Measurements from ENCODE around the gene CALML4. TPM values are rescaled to one million over a fixed set of nuclear protein-coding genes. Genes with fewer than 3 reads are reported as not detected.

The CALML4 gene
- total and polyA plus RNA-seq, 8 donors, result 1.5 to 31.4 (median 5.6) TPM

GRCh38 chr15:68197170-68197492, 8.0 kb downstream of the CALML4 start:
- Histone ChIP-seq H3K9me3 (no peaks in the 10 kb centered on the region), H3K36me3 (peaks cover 0 to 8% (median 0%) of the 10 kb centered on the region in 3 donors), H3K27ac (no peak overlapping the region), H3K4me1 (peaks cover 0 to 5% (median 0%) of the 10 kb centered on the region in 3 donors), H3K27me3 (no peaks in the 10 kb centered on the region), H3K4me3 (no peak overlapping the region)
- DNase-seq, result no peak
- intact Hi-C loops (cut with DNase I), result no loop called here
- WGBS, 2 donors, result 95% methylated on average over 7 to 8 of the region's 8 CpGs
- FAIRE-seq, result no peak
- ATAC-seq, result no peak
- TF ChIP-seq CTCF (IDR thresholded peaks at IDR 0.05), result no peak

GRCh38 chr15:68196445-68197169, 8.5 kb downstream of the CALML4 start:
- Histone ChIP-seq H3K36me3 (peaks cover 0 to 8% (median 0%) of the 10 kb centered on the region in 3 donors), H3K27ac (no peak overlapping the region), H3K4me1 (peaks cover 0 to 5% (median 0%) of the 10 kb centered on the region in 3 donors), H3K27me3 (no peaks in the 10 kb centered on the region), H3K4me3 (no peak overlapping the region), H3K9me3 (no peaks in the 10 kb centered on the region)
- 88 to 89% methylated on average over 17 of the region's 17 CpGs for WGBS, 2 donors
- no peak for DNase-seq
- no peak for TF ChIP-seq CTCF (IDR thresholded peaks at IDR 0.05)
- no peak for ATAC-seq
- intact Hi-C loops (cut with DNase I), result no loop called here
- FAIRE-seq, result no peak

GRCh38 chr15:68195336-68196112, 9.6 kb downstream of the CALML4 start:
- Histone ChIP-seq H3K9me3 (no peaks in the 10 kb centered on the region), H3K27ac (peak overlapping the region in 1 of 4 donors; percentile 5), H3K4me1 (peaks cover 0 to 5% (median 0%) of the 10 kb centered on the region in 3 donors), H3K4me3 (no peak overlapping the region), H3K36me3 (peaks cover 0 to 8% (median 0%) of the 10 kb centered on the region in 3 donors), H3K27me3 (no peaks in the 10 kb centered on the region)
- intact Hi-C loops (cut with DNase I), result no loop called here
- DNase-seq (no peak), FAIRE-seq (no peak), ATAC-seq (no peak)
- 90 to 98% methylated on average over 8 of the region's 8 CpGs for WGBS, 2 donors
- no peak for TF ChIP-seq CTCF (IDR thresholded peaks at IDR 0.05)

DNA sequence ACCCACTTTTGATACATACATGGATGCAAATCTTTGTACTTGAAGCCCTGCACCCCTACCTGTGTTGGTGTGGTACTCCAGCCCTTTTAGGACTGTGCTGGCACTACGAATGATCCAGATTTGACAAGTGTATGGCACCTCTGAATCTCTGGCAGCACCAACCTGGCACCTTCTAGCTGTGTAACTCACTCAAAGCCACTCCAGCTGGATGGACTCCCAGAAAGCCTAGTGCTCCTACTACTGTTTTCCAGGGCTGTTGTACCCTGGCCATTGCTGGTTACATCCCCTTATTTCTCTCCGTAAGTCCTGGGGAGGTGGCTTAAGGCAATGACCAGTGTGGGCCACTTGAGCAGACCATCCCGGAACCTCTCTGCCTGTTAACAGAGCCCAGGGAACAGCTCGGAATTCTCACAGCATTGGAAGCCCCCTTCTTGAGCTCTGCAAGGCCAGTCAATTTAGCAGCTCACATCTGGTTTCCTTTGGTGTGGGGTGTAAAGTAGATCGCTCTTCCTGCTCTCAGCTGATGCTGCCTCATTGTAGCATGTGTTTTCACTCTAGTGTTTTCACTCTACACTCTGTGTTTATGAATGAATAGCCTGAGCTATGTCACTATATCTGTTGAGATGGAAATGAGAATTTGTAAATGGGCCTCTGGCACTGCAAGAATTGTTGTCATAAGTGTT, 12.2 kb downstream of the CALML4 start:
- no peak for ATAC-seq
- H3K9me3 ChIP-seq, result no peaks in the 10 kb centered on the region
- no peak overlapping the region for H3K27ac ChIP-seq
- H3K36me3 ChIP-seq, result peaks cover 0 to 8% (median 0%) of the 10 kb centered on the region in 3 donors
- H3K4me1 ChIP-seq, result peaks cover 0 to 13% (median 10%) of the 10 kb centered on the region in 3 donors
- H3K27me3 ChIP-seq, result no peaks in the 10 kb centered on the region
- H3K4me3 ChIP-seq, result no peak overlapping the region
- 88 to 90% methylated on average over 5 of the region's 5 CpGs for WGBS, 2 donors
- TF ChIP-seq CTCF (IDR thresholded peaks at IDR 0.05), result no peak
- DNase-seq, result no peak
- no peak for FAIRE-seq
- intact Hi-C loops (cut with DNase I), result no loop called here
